ES-I3 (cell line): ENCODE data around the gene CACHD1.
"Not testable (repeated sequence)": the region's sequence is repeated elsewhere in the genome, so short reads cannot be mapped to it uniquely, and the experiment has no call there.

Experiments
- H3K36me3 ChIP-seq: 2 replicates; pipeline ENCODE4 v1.6.1; 2013; ENCODE audit warnings: mild to moderate bottlenecking, low read length, control low read depth, moderate library complexity; ENCODE audit not compliant: insufficient read depth
- H3K4me1 ChIP-seq: 2 replicates; pipeline ENCODE4 v1.6.1; 2013; ENCODE audit warnings: mild to moderate bottlenecking, control low read depth, low read length; ENCODE audit not compliant: insufficient read depth
- H3K9ac ChIP-seq: 2 replicates; pipeline ENCODE4 v1.6.1; 2013; ENCODE audit warnings: low read depth, mild to moderate bottlenecking, low read length, moderate library complexity
- H3K9me3 ChIP-seq: 2 replicates; pipeline ENCODE4 v1.6.1; 2013; ENCODE audit warnings: mild to moderate bottlenecking, low read length, moderate library complexity; ENCODE audit not compliant: control insufficient read depth, insufficient read depth

CACHD1 gene

DNA sequence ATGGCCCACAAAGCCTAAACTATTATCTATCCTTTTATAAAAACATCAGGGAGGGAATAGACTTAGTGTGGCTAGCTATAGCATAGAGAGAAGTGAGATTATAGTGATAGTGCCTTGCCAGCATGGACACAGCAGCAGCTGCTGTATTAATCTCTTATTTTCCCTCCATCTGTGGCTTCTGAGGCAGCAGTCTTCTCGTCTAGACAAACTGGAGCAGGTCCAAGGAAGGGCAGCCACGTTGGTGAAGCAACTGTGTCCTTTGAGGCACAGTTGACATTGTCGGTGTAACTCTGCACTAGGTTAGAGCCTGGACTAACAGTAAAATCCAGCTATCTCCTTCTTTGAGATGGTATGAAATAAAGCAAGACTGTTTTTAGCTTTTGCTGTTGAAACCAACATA lies 131.3 kb downstream of the CACHD1 start:
- no peak overlapping the region for H3K9ac ChIP-seq
- H3K4me1 ChIP-seq: peaks cover 16% of the 10 kb centered on the region
- H3K36me3 ChIP-seq: no peaks in the 10 kb centered on the region; the same call in 1 of the 2 replicates

DNA sequence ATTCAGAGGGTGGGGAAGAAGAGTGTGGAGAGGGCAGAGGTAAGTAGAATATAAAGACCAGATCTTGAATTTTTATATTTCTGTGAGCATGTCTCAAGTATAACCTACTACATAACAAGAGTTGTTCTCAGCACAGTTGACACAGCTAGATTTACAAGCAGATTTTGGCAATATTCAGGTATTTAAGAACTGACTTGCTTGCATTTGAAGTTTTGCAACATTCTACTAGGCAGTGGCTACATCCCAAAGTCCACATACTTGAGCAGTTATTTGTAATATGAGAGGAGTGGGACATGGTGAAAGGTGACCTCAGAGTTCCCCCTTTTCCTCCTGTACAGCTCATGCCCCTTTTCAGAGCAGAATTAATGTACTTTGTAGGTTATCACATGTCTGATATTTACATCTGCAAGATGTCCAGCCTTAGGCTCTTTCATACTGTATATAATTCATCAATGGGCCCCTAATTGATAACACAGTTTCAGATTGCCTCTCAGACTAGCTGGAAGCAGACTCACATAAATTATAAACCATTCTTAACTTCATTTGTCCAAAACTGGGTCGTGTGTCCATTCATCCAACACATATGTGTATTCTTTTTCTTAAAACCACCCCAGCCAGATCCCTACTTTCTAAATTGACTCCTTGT lies 138.2 kb downstream of the CACHD1 start:
- Histone ChIP-seq H3K9me3 (peaks cover 6% of the 10 kb centered on the region; the same call in 1 of the 2 replicates), H3K36me3 (no peaks in the 10 kb centered on the region; the same call in 1 of the 2 replicates), H3K4me1 (no peaks in the 10 kb centered on the region), H3K9ac (no peak overlapping the region)

More for the DNA sequence above, 131.3 kb downstream of the CACHD1 start:
- H3K9me3 ChIP-seq: no peaks in the 10 kb centered on the region; the same call in 1 of the 2 replicates

DNA sequence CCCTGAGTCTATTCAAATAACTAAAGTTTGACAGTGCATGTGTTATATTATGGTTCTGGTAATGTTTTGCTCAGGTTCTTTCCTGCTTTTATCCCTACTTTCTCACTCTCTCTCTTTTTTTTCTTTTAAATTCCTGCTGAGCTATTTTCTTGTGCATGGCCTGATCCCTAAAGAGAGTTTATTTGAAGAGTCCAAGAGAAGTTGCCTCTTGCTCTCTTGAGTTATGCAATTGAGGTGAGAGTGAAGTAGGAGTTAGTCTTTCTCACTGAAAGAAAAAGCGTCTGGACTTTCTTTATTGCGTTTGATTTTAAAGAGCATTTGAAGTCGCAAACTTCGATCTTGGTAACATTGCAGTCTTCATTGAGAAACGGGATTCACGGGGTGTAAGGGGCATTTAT lies 138.7 kb downstream of the CACHD1 start:
- Histone ChIP-seq H3K9me3 (peaks cover 6% of the 10 kb centered on the region; the same call in 1 of the 2 replicates), H3K9ac (no peak overlapping the region), H3K4me1 (no peaks in the 10 kb centered on the region), H3K36me3 (no peaks in the 10 kb centered on the region; the same call in 1 of the 2 replicates)

DNA sequence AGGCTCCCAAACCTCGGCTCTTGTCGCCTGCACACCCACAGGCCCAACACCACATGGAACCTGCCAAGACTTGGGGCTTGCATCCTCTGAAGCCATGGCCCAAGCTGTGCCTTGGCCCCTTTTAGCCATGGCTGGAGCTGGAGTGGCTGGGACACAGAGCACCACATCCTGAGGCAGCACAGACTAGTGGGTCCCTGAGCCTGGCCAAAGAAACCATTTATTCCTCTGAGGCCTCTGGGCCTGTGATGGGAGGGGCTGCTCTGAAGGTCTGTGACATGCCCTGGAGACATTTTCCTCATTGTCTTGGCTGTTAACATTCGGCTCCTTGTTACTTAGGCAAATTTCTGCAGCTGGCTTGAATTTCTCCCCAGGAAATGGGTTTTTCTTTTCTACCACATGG lies 141.0 kb downstream of the CACHD1 start:
- H3K4me1 ChIP-seq, H3K36me3 ChIP-seq, H3K9ac ChIP-seq, H3K9me3 ChIP-seq: not testable (repeated sequence)

DNA sequence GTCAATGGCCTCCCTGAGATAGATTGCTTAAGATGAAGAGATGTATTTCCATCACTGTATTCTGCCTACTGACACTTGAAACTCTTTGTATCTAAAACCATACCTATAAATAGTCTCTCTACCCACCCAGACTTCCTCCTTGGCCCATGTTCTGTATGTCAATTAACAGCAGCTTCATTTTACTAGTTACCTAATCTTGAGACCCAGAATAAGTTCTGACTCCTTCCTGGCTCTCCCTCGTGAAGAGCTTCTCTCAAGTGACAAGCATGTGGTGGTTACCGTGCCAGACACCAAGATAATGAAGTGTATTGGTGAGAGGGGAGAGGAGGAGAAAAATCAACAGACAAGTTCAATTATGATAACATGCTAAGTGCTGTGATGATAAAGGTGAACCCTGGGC lies 146.1 kb downstream of the CACHD1 start:
- Histone ChIP-seq H3K9ac (no peak overlapping the region), H3K4me1 (no peaks in the 10 kb centered on the region), H3K36me3 (no peaks in the 10 kb centered on the region), H3K9me3 (no peaks in the 10 kb centered on the region)

DNA sequence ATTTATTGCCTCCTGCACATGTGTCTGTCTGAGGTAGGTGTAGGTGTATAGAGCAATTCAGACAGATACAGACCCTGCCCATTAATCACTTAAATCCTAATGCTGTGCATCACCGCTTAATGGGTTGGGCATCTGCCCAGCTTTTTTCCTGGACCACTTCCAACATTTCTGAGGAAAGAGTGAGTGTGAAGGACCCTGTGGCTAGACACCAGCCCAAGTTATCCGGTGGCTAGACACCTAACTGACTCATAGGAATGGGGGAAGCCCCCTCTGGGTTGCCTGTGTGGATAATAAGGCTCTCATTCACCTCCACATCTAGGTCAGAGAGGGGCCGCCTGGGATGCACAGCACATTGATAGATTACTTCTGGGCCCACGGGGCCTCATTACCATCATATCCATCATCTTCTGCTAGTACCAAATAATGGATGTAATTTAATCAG lies 153.8 kb downstream of the CACHD1 start:
- H3K9ac ChIP-seq: no peak overlapping the region
- H3K9me3 ChIP-seq: no peaks in the 10 kb centered on the region
- no peaks in the 10 kb centered on the region for H3K36me3 ChIP-seq
- H3K4me1 ChIP-seq: no peaks in the 10 kb centered on the region

DNA sequence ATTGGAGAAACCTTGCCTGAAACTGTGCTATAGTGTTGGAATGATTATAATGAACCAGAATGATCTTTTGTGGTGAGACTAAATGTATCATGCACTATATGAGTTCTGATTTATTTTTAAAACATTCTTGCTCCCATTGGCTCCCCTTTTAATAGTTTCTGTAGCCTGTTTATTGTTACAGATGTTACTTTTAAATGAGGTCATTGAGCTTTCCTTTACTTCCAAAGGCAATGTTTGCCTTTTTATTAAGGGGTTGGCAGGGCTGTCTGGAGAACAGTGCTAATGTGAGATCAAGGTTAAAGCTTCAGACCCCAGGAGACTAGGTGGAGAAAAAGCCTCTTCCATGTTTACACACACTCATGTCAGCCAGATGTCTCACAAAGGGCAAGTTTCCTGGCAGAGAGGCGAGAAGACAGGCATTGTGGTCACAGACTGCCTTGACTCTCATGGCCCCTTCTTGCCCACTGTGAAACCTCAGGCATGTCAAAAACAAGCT lies 154.3 kb downstream of the CACHD1 start:
- Histone ChIP-seq H3K9ac (no peak overlapping the region), H3K9me3 (no peaks in the 10 kb centered on the region), H3K4me1 (no peaks in the 10 kb centered on the region), H3K36me3 (no peaks in the 10 kb centered on the region)

DNA sequence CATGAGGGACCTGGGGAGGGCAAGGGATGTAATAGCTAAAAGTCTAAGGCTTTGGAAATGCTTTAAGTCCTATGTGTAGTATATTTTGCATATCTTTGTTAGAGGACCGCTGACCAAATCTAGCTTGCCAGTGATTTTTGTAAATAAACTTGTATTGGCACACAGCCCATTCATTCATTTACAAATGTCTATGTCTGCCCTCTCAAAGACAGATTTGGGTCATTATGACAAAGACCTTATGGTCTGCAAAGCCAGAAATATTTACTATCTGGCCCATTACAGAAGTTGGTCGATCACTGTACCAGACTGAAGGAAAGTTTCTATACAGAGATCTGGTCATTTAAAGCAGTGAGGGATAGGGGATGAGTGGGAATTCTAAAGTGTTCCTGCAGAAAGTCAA lies 154.9 kb downstream of the CACHD1 start:
- H3K9ac ChIP-seq: no peak overlapping the region
- H3K9me3 ChIP-seq: no peaks in the 10 kb centered on the region
- H3K36me3 ChIP-seq: no peaks in the 10 kb centered on the region
- H3K4me1 ChIP-seq: no peaks in the 10 kb centered on the region

DNA sequence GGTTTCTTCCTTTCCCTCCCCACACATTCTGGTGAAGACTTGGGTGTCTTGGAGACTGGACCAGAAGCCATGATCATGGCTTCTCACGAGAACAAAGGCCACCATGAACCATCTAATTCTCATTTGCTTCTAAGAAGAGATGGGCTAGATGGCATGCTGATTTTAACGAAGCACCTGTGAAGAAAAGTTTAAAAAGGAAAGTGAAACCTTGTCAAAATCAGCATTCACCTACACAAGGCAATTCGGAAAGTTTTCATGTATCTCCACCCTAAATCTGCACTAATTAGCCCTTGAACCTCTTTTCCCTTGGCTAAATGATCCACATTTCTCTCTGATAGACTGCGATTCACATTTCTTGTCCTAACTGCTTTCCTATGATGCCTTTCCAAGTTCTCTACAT lies 160.7 kb downstream of the CACHD1 start:
- Histone ChIP-seq H3K9me3 (no peaks in the 10 kb centered on the region), H3K36me3 (no peaks in the 10 kb centered on the region), H3K9ac (no peak overlapping the region)

DNA sequence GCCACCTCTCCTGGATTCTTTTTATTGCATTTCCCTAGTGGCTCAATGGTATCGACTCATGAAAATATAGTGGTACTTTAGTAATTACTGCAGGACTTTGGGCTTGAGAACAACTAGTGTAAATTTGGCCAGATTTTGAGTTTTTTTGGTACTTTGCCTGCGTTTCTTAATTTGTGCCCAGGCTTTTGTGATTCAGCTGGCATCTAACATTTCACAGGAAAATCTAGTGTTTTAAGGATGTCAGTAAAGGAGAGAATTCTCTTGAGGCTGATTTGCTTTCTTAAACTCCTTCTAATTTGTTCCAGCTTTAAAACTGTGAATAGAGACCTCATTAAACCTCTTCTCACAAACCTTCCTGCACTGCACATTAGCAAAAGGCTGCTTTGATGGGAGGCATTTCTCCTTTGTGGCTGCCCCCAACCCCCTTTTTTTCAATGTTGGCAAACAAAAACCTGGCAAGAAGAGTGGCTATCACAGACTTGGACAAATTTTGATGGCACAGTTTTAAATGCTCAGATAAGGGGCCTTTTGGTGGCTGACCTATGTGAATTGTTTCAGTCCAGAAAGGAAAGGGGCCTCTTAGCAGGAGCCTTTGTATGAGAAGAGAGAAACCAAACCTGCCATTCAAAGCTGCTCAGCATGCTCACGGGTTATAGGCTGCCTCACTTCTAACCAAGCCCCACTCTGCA lies 161.6 kb downstream of the CACHD1 start:
- H3K9me3 ChIP-seq: no peaks in the 10 kb centered on the region
- H3K4me1 ChIP-seq: no peaks in the 10 kb centered on the region
- H3K36me3 ChIP-seq: no peaks in the 10 kb centered on the region; the same call in 1 of the 2 replicates
- H3K9ac ChIP-seq: no peak overlapping the region

More for the DNA sequence above, 160.7 kb downstream of the CACHD1 start:
- H3K4me1 ChIP-seq: no peaks in the 10 kb centered on the region

DNA sequence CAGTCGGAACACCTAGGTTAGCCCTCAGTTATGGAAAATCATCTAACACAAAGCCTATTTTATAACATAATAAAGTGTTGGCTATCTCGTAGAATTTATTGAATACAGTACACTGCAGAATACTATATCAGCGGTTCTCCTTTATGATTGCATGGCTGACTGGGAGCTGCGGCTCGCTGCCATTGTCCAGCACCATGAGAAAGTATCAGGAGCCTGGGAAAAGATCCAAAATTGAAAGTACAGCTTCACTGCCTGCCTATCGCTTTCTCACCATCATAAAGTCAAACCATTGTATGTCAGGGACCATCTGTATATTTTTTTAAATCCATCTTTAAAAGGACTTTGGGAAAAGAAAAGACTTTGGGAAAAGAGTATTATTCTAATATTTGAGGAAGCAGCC lies 163.0 kb downstream of the CACHD1 start:
- Histone ChIP-seq H3K4me1 (no peaks in the 10 kb centered on the region), H3K36me3 (peaks cover 3% of the 10 kb centered on the region; the same call in 1 of the 2 replicates), H3K9ac (no peak overlapping the region), H3K9me3 (no peaks in the 10 kb centered on the region)

DNA sequence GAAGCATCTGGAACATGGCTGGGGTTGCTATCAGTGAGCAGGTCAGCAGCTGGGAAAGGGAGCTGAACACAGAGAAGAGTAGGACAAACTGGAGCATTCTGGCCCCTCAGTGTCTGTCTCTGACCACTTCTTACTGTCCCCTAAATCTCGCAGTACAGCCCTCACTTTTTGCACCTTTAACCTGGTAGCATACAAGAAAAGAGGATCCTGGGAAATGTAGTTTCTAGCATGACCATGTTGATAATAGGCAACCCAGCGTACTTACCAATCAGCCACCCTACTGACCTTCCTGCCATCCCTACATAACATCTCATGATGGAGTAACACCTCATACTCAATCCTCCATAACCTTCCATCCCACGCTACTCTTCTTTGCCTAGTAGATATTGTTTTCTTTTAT lies 175.8 kb downstream of the CACHD1 start:
- peaks cover 2% of the 10 kb centered on the region; the same call in 1 of the 2 replicates for H3K36me3 ChIP-seq
- no peaks in the 10 kb centered on the region for H3K9me3 ChIP-seq
- peaks cover 9% of the 10 kb centered on the region for H3K4me1 ChIP-seq
- H3K9ac ChIP-seq: no peak overlapping the region

DNA sequence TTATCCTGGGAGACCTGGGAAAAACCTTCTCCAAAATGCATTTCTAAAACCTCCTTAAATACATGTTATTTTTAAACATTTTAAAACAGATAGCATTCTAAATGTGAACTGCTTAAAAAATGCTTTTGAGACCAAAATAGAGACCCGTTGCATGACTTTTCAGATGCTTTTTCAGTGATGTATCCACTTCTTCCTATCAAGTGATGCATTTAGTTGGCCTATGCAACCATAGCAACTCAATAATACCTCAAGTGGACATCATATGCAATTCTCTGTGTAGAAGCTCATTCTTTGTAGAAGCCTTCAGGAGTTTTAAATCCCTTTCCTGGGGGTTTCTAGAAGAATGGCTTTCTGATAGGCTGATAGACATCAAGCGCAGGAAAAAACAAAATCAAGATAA lies 180.5 kb downstream of the CACHD1 start:
- Histone ChIP-seq H3K36me3 (no peaks in the 10 kb centered on the region; the same call in 1 of the 2 replicates), H3K4me1 (no peaks in the 10 kb centered on the region), H3K9me3 (no peaks in the 10 kb centered on the region), H3K9ac (no peak overlapping the region)

DNA sequence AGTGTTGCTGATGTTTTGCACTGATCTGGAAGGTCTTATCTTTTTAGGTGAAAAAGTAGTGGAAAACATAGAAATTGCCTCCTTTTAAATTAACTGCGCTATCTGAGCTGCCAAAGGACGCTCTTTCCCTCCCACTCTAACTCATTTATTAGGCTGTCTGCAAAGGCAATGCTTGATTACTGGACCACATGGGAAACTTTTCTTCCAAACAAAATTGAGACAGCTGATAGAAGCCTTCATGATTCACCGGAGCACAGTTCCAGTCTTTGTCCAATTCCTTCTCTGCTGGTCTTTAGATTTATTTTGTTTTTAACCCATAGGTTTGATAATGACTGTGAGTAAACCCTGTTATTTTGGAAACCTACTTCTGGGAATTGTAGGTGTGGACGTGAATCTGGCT lies 181.9 kb downstream of the CACHD1 start:
- Histone ChIP-seq H3K9me3 (no peaks in the 10 kb centered on the region), H3K36me3 (no peaks in the 10 kb centered on the region; the same call in 1 of the 2 replicates), H3K4me1 (no peaks in the 10 kb centered on the region), H3K9ac (no peak overlapping the region)

DNA sequence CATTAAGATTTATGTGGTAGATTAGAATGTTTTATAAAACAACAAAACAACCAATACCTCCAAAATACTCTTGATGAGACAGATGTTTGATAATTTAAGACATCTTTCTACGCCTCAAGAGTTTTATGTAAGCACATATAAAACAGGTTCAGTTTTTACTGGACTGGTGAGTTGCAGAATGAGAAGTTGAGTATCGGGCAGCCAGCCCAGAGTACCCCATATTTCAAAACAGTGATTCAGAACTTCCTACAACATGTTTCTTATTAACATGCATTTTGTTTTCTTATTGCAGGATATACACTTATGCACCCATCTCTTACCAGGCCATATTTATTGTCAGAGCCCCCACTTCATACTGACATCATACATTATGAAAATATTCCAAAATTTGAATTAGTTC lies 183.5 kb downstream of the CACHD1 start:
- H3K9ac ChIP-seq: no peak overlapping the region
- H3K36me3 ChIP-seq: no peaks in the 10 kb centered on the region; the same call in 1 of the 2 replicates
- no peaks in the 10 kb centered on the region for H3K9me3 ChIP-seq
- H3K4me1 ChIP-seq: no peaks in the 10 kb centered on the region
